Ishikawa (cell line): ENCODE data around the gene AHSG.

Experiments used
- CREB1 ChIP-seq: IDR thresholded peaks from 2 replicates; pipeline ENCODE4 v1.6.1; 2012; ENCODE audit warnings: low read depth
- NFIC ChIP-seq: IDR thresholded peaks from 2 replicates; pipeline ENCODE4 v1.6.1; 2012
- TEAD4 ChIP-seq: IDR thresholded peaks from 2 replicates; pipeline ENCODE4 v1.6.1; 2012
- YY1 ChIP-seq: IDR thresholded peaks from 2 replicates; pipeline ENCODE4 v1.6.1; 2012; ENCODE audit warnings: low read depth
- ZBTB7A ChIP-seq: IDR thresholded peaks from 2 replicates; pipeline ENCODE4 v1.6.1; 2012; ENCODE audit warnings: low read depth
- TF ChIP-seq, protein P1 (sequence below): IDR thresholded peaks from 2 replicates; pipeline ENCODE4 v1.6.1; 2012

GRCh38 chr3:186599142-186599784 lies 13.6 kb upstream of the AHSG start:
- TF ChIP-seq, protein P1, sequence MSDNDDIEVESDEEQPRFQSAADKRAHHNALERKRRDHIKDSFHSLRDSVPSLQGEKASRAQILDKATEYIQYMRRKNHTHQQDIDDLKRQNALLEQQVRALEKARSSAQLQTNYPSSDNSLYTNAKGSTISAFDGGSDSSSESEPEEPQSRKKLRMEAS: no peak
- TF ChIP-seq NFIC (no peak; the same call in 1 of the 2 replicates), TEAD4 (no peak), CREB1 (no peak), YY1 (no peak), ZBTB7A (no peak)
